GM19193 (cell line): ENCODE results near the gene DUS3L.

Experiments used
- POLR2A ChIP-seq: IDR thresholded peaks from 4 replicates; pipeline ENCODE4 v1.6.1; 2011; ENCODE audit not compliant: insufficient read depth, insufficient read length; ENCODE audit errors: extremely low read depth

Gene DUS3L

GRCh38 chr19:5790559-5791520, at the start of gene DUS3L:
DUS3L (minus strand) TSS chr19:5791163; CDS start chr19:5791141, 22 bp downstream.
- TF ChIP-seq POLR2A, result peak; percentile 77

GRCh38 chr19:5839065-5840017, 48.4 kb upstream of the DUS3L start, which contains the start of gene FUT6:
FUT6 (minus strand) TSS chr19:5839702; CDS start chr19:5832567, 7,135 bp downstream.
- no peak for TF ChIP-seq POLR2A

GRCh38 chr19:5838353-5839064, 47.5 kb upstream of the DUS3L start:
- TF ChIP-seq POLR2A, result no peak

GRCh38 chr19:5837761-5838352, 46.9 kb upstream of the DUS3L start:
- TF ChIP-seq POLR2A, result no peak

- TF ChIP-seq POLR2A, result no peak
Measured at GRCh38 chr19:5832527-5833216, 41.7 kb upstream of the DUS3L start.

GRCh38 chr19:5832061-5832460, 41.1 kb upstream of the DUS3L start:
- TF ChIP-seq POLR2A, result no peak

- no peak for TF ChIP-seq POLR2A
Measured at GRCh38 chr19:5831159-5831558, 40.2 kb upstream of the DUS3L start.

- no peak for TF ChIP-seq POLR2A
Measured at GRCh38 chr19:5829567-5830310, 38.8 kb upstream of the DUS3L start.

- no peak for TF ChIP-seq POLR2A
Measured at GRCh38 chr19:5828661-5829566, 38.0 kb upstream of the DUS3L start.

GRCh38 chr19:5827891-5828660, 37.1 kb upstream of the DUS3L start:
- peak; percentile 92 for TF ChIP-seq POLR2A

- TF ChIP-seq POLR2A, result no peak
Measured at GRCh38 chr19:5827342-5827890, 36.5 kb upstream of the DUS3L start.
